Measurements from ENCODE around the gene LHCGR. TPM values are rescaled to one million over a fixed set of nuclear protein-coding genes. Genes with fewer than 3 reads are reported as not detected.

Gene LHCGR
- total RNA-seq, 2 experiments from 2014 or later, result not detected

Other genes starting within 250 kb of the LHCGR start
- under 1 TPM; 0.62 to 0.80 TPM for gene STON1, start 225.6 kb downstream of the LHCGR start, total RNA-seq
- not detected for gene GTF2A1L, start 137.9 kb downstream of the LHCGR start, total RNA-seq

All from activated naive CD8-positive, alpha-beta T cell treated with anti-CD3 and anti-CD28 coated beads for 36 hours (primary cell).